Measurements from ENCODE around the gene ATP8A2.

DNA sequence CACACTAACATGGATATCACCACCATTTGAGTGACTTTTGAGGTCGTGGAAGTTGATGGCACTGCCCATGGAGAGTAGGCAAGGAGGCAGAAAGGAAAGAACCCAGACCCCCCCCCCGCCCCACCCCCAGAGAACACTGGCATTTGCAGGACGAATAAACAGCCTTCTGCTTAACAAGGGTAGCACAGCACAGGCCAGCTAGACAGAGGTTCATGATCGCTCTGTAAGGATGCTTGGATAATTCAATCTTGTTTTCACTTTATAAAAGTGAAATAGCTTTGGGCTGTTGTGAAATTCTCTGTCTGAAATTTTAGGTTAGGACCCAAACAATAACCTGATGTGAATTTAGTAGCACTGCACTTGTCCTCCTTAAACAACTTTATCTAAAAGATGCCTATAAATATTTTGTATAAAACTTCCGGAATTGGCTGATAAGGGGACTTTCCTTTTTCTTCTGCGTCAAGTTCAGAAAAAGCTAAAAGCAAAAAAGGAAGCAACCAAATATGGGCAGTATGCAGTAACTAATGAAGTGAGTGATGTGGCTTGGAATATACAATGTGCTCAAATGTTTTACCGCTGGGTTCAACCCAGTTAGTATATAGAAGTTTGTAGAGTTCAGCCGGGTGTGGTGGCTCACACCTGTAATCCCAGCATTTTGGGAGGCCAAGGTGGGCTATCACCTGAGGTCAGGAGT, 516.3 kb downstream of the ATP8A2 start:
- TF ChIP-seq, protein P1, sequence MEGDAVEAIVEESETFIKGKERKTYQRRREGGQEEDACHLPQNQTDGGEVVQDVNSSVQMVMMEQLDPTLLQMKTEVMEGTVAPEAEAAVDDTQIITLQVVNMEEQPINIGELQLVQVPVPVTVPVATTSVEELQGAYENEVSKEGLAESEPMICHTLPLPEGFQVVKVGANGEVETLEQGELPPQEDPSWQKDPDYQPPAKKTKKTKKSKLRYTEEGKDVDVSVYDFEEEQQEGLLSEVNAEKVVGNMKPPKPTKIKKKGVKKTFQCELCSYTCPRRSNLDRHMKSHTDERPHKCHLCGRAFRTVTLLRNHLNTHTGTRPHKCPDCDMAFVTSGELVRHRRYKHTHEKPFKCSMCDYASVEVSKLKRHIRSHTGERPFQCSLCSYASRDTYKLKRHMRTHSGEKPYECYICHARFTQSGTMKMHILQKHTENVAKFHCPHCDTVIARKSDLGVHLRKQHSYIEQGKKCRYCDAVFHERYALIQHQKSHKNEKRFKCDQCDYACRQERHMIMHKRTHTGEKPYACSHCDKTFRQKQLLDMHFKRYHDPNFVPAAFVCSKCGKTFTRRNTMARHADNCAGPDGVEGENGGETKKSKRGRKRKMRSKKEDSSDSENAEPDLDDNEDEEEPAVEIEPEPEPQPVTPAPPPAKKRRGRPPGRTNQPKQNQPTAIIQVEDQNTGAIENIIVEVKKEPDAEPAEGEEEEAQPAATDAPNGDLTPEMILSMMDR (IDR thresholded peaks at IDR 0.05) = no peak
- TF ChIP-seq ZFX (IDR thresholded peaks at IDR 0.05; ENCODE audit: borderline replicate concordance) = no peak

Data from 22Rv1 (cell line).